Gastrocnemius medialis (tissue), 4 donors: ENCODE data around the gene CELF1.
A peak's percentile ranks its signal among the peaks of the same experiment; 100 is the strongest.

Source experiments
- CTCF ChIP-seq, 5 experiments: fragments of 450-650 bp in 3 of 5; fragments of 200-600 bp in 2 of 5; sonication (generic) in 2 of 5; IDR thresholded peaks in 4 of 5; conservative IDR thresholded peaks in 1 of 5; 1 replicate in 4 of 5; 2 replicates in 1 of 5; pipeline ENCODE4 v1.5.1; 2016 to 2019; ENCODE audit warnings: antibody characterized with exemption in 5 of 5, mild to moderate bottlenecking in 3 of 5, moderate library complexity in 3 of 5
- POLR2A ChIP-seq, 2 donors: fragments of 450-650 bp; IDR thresholded peaks; one replicate each; pipeline ENCODE4 v1.6.1; 2017; ENCODE audit warnings: antibody characterized with exemption in 2 of 2, mild to moderate bottlenecking in 2 of 2, moderate library complexity in 2 of 2

GRCh38 chr11:47553406-47553743 is 443 bp upstream of the CELF1 start:
- TF ChIP-seq POLR2A (IDR thresholded peaks at IDR 0.05) (no peak), CTCF (IDR thresholded peaks at IDR 0.05 in 4 of 5, conservative IDR thresholded peaks at IDR 0.05 in 1 of 5) (peak in 4 of 5 experiments; percentile 8 to 31 (median 26))
